ENCODE measurements around the gene PIEZO1. TPM values are rescaled to one million over a fixed set of nuclear protein-coding genes. Genes with fewer than 3 reads are reported as not detected.

PIEZO1 gene
- total and polyA plus RNA-seq, 10 of the 15 experiments (the other 5 are each of a cell fraction or from before 2014, with no cell fraction given) = 1.3 to 169 (median 33.4) TPM

DNA sequence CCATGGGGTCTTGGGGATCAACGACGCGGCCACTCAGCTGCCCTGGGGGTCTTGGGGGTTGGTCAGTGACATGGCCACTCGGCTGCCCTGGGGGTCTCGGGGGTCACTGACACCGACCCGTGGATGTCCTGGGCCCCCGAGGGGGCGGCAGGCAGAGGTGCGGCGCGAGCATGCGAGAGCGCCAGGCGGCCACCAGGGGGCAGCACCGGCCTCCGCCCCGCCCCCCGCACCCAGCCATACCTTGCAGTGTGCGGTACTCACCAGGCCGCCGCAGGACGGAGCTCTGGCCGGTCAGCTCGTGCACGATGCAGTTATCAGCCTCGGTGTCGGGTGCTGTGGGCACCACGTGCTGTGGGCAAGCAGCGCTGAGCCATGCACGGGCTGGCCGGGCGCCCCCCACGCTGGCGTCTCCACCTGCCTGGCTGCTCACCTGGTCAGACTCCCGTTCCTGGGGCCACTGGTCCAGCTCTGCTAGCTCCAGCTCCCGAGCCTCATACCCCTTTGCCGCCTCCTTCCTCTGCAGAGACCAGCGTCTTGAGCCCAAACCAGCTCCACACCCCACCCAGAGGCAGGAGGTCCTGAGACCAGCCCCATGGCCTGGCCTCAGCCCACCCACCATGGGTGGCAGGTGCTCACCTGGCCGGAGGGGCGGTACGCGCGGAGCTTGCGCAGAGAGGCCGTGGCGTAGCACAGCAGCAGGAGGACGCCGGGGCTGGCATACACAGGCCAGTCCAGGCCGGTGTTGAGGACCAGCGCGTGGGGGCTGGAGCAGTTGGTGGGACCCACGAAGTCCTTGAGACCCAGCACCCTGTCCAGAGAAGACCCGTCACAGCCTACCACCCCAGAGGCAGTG is 47.5 kb downstream of the PIEZO1 start (continued):
- peak; percentile 98 for TF ChIP-seq SMARCA5 (IDR thresholded peaks at IDR 0.05)
- TF ChIP-seq IRF4 (IDR thresholded peaks at IDR 0.05; ENCODE audit: low read depth, low read length) = 0 out of 2 replicates have a peak, but pooled peaks have one; percentile 25
- TF ChIP-seq SPI1 (IDR thresholded peaks at IDR 0.05; ENCODE audit: borderline replicate concordance, insufficient read depth, low read depth, low read length) = no peak
- no peak for TF ChIP-seq CBX3 (IDR thresholded peaks at IDR 0.05; ENCODE audit: borderline replicate concordance, low read depth)
- TF ChIP-seq POLR2A (IDR thresholded peaks at IDR 0.05; ENCODE audit: low read depth, low read length) = no peak; the same call in 1 of the 2 replicates
- no peak for TF ChIP-seq STAT3 (IDR thresholded peaks at IDR 0.05; ENCODE audit: low read depth, low read length)
- TF ChIP-seq MEF2A (IDR thresholded peaks at IDR 0.05; ENCODE audit: insufficient read depth, low read depth, low read length) = no peak
- no peak for TF ChIP-seq WRNIP1 (IDR thresholded peaks at IDR 0.05; ENCODE audit: borderline replicate concordance, low read depth, low read length)
- TF ChIP-seq, protein P1, sequence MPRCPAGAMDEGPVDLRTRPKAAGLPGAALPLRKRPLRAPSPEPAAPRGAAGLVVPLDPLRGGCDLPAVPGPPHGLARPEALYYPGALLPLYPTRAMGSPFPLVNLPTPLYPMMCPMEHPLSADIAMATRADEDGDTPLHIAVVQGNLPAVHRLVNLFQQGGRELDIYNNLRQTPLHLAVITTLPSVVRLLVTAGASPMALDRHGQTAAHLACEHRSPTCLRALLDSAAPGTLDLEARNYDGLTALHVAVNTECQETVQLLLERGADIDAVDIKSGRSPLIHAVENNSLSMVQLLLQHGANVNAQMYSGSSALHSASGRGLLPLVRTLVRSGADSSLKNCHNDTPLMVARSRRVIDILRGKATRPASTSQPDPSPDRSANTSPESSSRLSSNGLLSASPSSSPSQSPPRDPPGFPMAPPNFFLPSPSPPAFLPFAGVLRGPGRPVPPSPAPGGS (IDR thresholded peaks at IDR 0.05; ENCODE audit: borderline replicate concordance, insufficient read depth, low read depth, low read length, poor library complexity, severe bottlenecking) = no peak
- TF ChIP-seq ZBED1 (IDR thresholded peaks at IDR 0.05; ENCODE audit: borderline replicate concordance) = no peak
- TF ChIP-seq, protein P2, sequence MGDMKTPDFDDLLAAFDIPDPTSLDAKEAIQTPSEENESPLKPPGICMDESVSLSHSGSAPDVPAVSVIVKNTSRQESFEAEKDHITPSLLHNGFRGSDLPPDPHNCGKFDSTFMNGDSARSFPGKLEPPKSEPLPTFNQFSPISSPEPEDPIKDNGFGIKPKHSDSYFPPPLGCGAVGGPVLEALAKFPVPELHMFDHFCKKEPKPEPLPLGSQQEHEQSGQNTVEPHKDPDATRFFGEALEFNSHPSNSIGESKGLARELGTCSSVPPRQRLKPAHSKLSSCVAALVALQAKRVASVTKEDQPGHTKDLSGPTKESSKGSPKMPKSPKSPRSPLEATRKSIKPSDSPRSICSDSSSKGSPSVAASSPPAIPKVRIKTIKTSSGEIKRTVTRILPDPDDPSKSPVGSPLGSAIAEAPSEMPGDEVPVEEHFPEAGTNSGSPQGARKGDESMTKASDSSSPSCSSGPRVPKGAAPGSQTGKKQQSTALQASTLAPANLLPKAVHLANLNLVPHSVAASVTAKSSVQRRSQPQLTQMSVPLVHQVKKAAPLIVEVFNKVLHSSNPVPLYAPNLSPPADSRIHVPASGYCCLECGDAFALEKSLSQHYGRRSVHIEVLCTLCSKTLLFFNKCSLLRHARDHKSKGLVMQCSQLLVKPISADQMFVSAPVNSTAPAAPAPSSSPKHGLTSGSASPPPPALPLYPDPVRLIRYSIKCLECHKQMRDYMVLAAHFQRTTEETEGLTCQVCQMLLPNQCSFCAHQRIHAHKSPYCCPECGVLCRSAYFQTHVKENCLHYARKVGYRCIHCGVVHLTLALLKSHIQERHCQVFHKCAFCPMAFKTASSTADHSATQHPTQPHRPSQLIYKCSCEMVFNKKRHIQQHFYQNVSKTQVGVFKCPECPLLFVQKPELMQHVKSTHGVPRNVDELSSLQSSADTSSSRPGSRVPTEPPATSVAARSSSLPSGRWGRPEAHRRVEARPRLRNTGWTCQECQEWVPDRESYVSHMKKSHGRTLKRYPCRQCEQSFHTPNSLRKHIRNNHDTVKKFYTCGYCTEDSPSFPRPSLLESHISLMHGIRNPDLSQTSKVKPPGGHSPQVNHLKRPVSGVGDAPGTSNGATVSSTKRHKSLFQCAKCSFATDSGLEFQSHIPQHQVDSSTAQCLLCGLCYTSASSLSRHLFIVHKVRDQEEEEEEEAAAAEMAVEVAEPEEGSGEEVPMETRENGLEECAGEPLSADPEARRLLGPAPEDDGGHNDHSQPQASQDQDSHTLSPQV (IDR thresholded peaks at IDR 0.05) = peak; percentile 85
- TF ChIP-seq, protein P3, sequence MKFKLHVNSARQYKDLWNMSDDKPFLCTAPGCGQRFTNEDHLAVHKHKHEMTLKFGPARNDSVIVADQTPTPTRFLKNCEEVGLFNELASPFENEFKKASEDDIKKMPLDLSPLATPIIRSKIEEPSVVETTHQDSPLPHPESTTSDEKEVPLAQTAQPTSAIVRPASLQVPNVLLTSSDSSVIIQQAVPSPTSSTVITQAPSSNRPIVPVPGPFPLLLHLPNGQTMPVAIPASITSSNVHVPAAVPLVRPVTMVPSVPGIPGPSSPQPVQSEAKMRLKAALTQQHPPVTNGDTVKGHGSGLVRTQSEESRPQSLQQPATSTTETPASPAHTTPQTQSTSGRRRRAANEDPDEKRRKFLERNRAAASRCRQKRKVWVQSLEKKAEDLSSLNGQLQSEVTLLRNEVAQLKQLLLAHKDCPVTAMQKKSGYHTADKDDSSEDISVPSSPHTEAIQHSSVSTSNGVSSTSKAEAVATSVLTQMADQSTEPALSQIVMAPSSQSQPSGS (IDR thresholded peaks at IDR 0.05; ENCODE audit: low read length) = no peak
- 0 out of 2 replicates have a peak, but pooled peaks have one; percentile 40 for TF ChIP-seq MXI1 (IDR thresholded peaks at IDR 0.05; ENCODE audit: low read depth, low read length)
- 0 out of 3 replicates have a peak, but pooled peaks have one; percentile 27 for TF ChIP-seq POU2F2 (IDR thresholded peaks at IDR 0.05; ENCODE audit: borderline replicate concordance, low read depth, low read length)
- TF ChIP-seq ZNF24 (IDR thresholded peaks at IDR 0.05) = peak; percentile 35; the same call in 1 of the 2 replicates
- peak in 1 of 2 experiments; percentile 25; a peak in 1 of 3 replicates for TF ChIP-seq EGR1 (IDR thresholded peaks at IDR 0.05; ENCODE audit: borderline replicate concordance in 1 of 2, low read depth in 2 of 2, low read length in 2 of 2)
- TF ChIP-seq, protein P4, sequence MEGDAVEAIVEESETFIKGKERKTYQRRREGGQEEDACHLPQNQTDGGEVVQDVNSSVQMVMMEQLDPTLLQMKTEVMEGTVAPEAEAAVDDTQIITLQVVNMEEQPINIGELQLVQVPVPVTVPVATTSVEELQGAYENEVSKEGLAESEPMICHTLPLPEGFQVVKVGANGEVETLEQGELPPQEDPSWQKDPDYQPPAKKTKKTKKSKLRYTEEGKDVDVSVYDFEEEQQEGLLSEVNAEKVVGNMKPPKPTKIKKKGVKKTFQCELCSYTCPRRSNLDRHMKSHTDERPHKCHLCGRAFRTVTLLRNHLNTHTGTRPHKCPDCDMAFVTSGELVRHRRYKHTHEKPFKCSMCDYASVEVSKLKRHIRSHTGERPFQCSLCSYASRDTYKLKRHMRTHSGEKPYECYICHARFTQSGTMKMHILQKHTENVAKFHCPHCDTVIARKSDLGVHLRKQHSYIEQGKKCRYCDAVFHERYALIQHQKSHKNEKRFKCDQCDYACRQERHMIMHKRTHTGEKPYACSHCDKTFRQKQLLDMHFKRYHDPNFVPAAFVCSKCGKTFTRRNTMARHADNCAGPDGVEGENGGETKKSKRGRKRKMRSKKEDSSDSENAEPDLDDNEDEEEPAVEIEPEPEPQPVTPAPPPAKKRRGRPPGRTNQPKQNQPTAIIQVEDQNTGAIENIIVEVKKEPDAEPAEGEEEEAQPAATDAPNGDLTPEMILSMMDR (IDR thresholded peaks at IDR 0.05 in 2 of 3, conservative IDR thresholded peaks at IDR 0.05 in 1 of 3; ENCODE audit: control insufficient read depth in 2 of 3, extremely low read depth in 1 of 3, insufficient read depth in 1 of 3, low read depth in 3 of 3, low read length in 3 of 3) = peak; percentile 93 to 96 (median 95)
- no peak for TF ChIP-seq RELA (IDR thresholded peaks at IDR 0.05; ENCODE audit: borderline replicate concordance, partially characterized antibody)
- no peak for TF ChIP-seq TCF7 (IDR thresholded peaks at IDR 0.05; ENCODE audit: borderline replicate concordance)

Measured in GM12878 (cell line).